ENCODE data around the gene ARHGAP8.

ARHGAP8 gene

DNA sequence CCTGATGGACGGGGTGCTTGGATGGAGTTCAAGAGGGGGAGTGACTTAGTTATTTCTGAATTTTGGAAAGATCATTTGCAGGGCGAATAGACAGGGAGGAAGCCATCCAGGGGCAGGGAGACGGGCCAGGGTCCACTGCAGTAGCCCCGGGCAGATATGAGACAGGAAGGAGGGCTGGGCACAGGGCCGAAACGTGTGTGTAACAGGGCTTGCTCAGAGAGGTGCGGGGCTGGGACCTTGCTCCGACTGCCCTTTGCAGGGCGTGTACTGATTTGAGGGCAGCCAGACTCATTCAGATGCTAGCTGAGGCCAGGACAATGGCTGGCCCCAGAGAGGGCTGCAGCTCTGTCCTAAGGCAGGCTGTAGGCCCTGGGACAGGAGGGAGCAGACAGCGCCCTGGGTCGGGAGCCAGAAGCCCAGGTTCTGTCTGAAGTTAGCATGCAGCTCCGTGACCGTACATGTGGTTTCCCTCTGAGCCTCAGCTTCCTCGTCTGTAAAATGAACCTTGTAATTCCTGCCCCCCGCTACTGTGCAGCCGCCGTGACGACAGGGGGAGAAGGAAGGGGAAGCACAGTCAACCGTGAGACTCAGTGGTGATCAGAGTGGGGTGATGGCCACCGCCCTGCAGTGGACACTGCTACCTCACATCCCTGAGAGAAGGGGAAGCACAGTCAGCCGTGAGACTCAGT is 154.0 kb downstream of the ARHGAP8 start:
- Mint-ChIP-seq H3K27me3 (peaks cover 14% of the 10 kb centered on the region), H3K4me1 (ENCODE audit: low read depth) (no peaks in the 10 kb centered on the region), H3K36me3 (ENCODE audit: low read depth) (no peaks in the 10 kb centered on the region), H3K9me3 (peaks cover 8% of the 10 kb centered on the region), H3K4me3 (no peak overlapping the region), H3K27ac (no peak overlapping the region)

DNA sequence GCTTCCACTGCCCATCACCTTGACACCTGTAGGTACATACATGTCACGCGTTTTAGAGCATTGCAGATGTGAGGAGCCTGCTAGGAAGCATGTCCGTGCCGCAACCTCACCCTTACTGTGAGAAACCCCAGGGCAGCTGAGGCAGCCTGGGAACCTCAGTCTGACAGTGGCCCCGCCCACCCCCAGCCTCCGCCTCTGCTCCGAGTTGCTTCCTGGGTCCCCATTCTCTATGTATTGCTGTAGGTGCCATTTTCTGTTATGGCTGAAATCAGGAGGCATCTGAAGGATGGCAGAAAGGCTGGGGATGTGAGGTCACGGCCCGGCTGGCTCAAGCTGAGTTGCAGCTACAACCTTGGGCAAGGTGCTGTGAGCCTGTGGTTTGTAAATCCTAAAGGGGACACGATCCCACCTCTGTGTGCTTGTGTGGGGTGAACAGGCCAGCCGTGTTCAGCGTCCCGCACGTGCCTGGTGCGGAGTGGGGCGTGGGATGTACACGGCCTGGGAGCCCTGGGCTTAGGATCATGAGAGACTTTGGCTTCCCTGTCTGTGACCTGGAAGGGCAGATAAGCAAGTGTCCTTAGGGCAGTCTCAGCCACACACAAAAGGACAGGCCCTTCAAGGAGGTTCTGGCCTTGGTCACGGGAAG is 154.7 kb downstream of the ARHGAP8 start:
- Mint-ChIP-seq H3K4me1 (ENCODE audit: low read depth) (no peaks in the 10 kb centered on the region), H3K9me3 (peaks cover 8% of the 10 kb centered on the region), H3K4me3 (no peak overlapping the region), H3K27ac (no peak overlapping the region), H3K27me3 (peaks cover 14% of the 10 kb centered on the region), H3K36me3 (ENCODE audit: low read depth) (no peaks in the 10 kb centered on the region)

- Mint-ChIP-seq H3K27me3 (peaks cover 6% of the 10 kb centered on the region), H3K9me3 (peaks cover 4% of the 10 kb centered on the region), H3K4me1 (ENCODE audit: low read depth) (no peaks in the 10 kb centered on the region), H3K27ac (no peak overlapping the region), H3K36me3 (ENCODE audit: low read depth) (no peaks in the 10 kb centered on the region), H3K4me3 (no peak overlapping the region)
These were observed 155.7 kb downstream of the ARHGAP8 start for GRCh38 chr22:44907765-44908737.

DNA sequence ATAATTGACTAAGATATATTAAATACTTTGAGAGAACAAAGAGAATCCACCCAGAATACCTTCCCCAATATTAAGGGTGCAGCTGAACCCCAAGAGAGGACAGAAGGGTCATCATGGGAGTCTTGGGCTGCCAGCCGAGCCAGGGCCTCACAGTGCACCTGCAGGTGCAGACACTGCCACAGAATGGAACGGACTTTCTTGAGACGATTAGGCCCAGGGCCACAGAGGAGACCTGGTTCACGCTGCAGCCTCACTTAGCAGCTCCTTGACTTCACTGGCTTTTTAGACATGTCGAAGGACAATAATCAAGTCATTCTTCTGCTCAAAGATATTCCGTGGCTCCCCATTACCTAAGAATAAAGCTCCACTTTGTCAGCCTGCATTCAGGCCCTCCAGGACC is 156.9 kb downstream of the ARHGAP8 start:
- Mint-ChIP-seq H3K9me3 (peaks cover 4% of the 10 kb centered on the region), H3K4me1 (ENCODE audit: low read depth) (no peaks in the 10 kb centered on the region), H3K36me3 (ENCODE audit: low read depth) (no peaks in the 10 kb centered on the region), H3K27me3 (peaks cover 6% of the 10 kb centered on the region), H3K4me3 (no peak overlapping the region), H3K27ac (no peak overlapping the region)
